ENCODE data around the gene PDE4D.
A peak's percentile ranks its signal among the peaks of the same experiment; 100 is the strongest.

Gene PDE4D

DNA sequence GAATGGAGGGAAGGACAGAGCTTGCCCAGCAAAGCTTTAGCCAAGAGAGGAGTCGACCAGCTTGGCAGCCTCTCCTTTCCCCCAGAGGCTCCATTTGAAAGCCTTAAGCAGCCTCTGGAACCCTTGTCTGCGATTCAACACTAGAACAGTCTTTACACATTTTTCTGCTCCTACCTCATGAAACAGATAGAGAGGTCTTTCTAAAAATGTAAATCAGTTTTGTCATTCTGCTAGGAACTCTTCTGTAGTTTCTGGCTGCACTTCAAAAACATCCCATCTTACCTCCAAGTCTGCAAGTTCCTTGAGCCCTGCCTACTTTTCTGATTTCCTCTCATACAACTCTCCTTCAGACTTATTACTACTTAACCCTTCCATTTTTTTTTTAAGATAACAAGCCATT lies 70.1 kb downstream of the PDE4D start:
- no peaks in the 10 kb centered on the region for H3K36me3 ChIP-seq
- no peak for TF ChIP-seq CTCF (IDR thresholded peaks at IDR 0.05; ENCODE audit: low read depth, low read length)
- H3K4me1 ChIP-seq = no peaks in the 10 kb centered on the region
- no peak for DNase-seq
- H3K9me3 ChIP-seq = no peaks in the 10 kb centered on the region; the same call in 1 of the 2 replicates
- H3K27me3 ChIP-seq = peaks cover 25% of the 10 kb centered on the region
- H3K4me3 ChIP-seq (ENCODE audit: low read depth, low read length) = no peak overlapping the region

DNA sequence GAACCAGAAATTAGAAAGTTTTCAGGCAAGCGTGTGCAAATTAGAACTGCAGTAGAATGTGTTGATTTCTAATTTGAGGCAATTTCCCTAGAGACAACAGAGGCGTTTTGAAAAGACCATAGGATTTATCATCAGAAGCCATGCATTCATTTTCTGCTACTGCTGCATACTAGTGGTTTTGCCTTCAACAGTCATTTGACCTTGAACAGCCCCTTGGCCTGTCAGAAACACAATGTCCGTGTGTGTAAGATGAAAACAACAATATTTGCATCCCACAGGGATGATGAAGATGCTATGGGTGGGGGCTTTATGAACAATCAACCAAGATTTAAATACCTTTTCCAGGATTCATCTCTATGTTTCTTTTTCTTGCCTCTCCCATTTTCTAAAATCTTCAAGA lies 73.7 kb downstream of the PDE4D start:
- no peak for TF ChIP-seq CTCF (IDR thresholded peaks at IDR 0.05; ENCODE audit: low read depth, low read length)
- no peak for DNase-seq
- peaks cover 25% of the 10 kb centered on the region for H3K27me3 ChIP-seq

DNA sequence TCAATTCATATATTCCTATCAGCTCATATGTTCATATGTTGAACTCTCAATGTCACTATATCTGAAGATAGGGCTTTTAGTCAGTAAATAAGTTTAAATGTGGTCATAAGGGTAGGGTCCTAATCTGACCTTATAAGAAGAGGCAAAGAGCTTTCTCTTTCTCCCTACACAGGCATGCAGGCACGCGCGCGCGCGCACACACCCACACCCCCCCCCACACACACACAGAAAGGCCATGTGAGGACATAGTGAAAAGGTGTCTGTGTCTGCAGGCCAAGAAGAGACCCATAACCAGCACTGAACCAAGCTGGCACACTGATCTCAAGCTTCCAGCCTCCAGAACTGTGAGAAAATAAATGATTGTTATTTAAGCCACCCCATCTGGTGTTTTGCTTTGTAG lies 76.0 kb downstream of the PDE4D start:
- no peak for DNase-seq
- no peaks in the 10 kb centered on the region for H3K36me3 ChIP-seq
- no peak overlapping the region for H3K4me3 ChIP-seq (ENCODE audit: low read depth, low read length)
- no peaks in the 10 kb centered on the region; the same call in 1 of the 2 replicates for H3K9me3 ChIP-seq
- TF ChIP-seq CTCF (IDR thresholded peaks at IDR 0.05; ENCODE audit: low read depth, low read length) = no peak
- peaks cover 2% of the 10 kb centered on the region; the same call in 1 of the 2 replicates for H3K4me1 ChIP-seq
- peaks cover 15% of the 10 kb centered on the region for H3K27me3 ChIP-seq

More for the DNA sequence above, 73.7 kb downstream of the PDE4D start:
- Histone ChIP-seq H3K4me3 (ENCODE audit: low read depth, low read length) (no peak overlapping the region), H3K4me1 (no peaks in the 10 kb centered on the region; the same call in 1 of the 2 replicates), H3K36me3 (no peaks in the 10 kb centered on the region), H3K9me3 (no peaks in the 10 kb centered on the region; the same call in 1 of the 2 replicates)

DNA sequence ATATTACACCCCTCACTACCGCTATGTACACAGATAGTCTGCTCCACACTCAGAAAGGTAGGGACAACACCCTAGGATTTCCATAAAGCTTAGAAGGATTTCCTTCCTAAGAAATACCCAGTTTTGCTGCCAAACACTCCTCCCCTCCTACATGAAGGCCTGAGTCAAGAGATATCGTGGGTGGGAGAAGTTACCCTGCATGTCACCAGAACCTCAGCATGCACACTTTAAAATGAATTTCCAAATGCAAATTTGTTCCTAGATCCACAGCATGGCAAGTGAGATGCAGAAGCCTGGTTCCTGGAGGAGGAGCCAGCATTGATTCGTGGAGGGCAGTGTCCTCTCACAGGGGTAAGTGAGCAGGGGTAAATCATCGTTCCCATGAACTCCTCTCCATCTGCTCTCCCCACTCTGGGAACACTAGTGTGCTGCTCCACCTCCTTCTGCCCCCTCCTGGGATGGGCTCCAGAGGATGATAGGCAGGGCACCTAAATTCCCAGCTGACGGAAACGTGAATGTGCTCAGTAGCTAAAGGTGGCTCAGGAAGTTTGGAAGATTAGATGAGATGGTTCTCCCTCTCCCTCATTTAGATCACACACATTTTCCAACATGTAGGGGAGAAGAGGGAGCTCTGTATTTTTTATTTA lies 76.7 kb downstream of the PDE4D start:
- Histone ChIP-seq H3K4me1 (peaks cover 2% of the 10 kb centered on the region; the same call in 1 of the 2 replicates), H3K4me3 (ENCODE audit: low read depth, low read length) (no peak overlapping the region), H3K27me3 (peaks cover 13% of the 10 kb centered on the region), H3K36me3 (no peaks in the 10 kb centered on the region), H3K9me3 (no peaks in the 10 kb centered on the region)
- no peak for DNase-seq
- no peak for TF ChIP-seq CTCF (IDR thresholded peaks at IDR 0.05; ENCODE audit: low read depth, low read length)

GRCh38 chr5:59814537-59814872 lies 79.0 kb downstream of the PDE4D start:
- TF ChIP-seq CTCF (IDR thresholded peaks at IDR 0.05; ENCODE audit: low read depth, low read length) = no peak
- H3K27me3 ChIP-seq = peaks cover 8% of the 10 kb centered on the region; the same call in 1 of the 2 replicates
- no peak for DNase-seq
- H3K4me3 ChIP-seq (ENCODE audit: low read depth, low read length) = no peak overlapping the region
- no peaks in the 10 kb centered on the region for H3K36me3 ChIP-seq
- peaks cover 2% of the 10 kb centered on the region; the same call in 1 of the 2 replicates for H3K4me1 ChIP-seq
- H3K9me3 ChIP-seq = no peaks in the 10 kb centered on the region

DNA sequence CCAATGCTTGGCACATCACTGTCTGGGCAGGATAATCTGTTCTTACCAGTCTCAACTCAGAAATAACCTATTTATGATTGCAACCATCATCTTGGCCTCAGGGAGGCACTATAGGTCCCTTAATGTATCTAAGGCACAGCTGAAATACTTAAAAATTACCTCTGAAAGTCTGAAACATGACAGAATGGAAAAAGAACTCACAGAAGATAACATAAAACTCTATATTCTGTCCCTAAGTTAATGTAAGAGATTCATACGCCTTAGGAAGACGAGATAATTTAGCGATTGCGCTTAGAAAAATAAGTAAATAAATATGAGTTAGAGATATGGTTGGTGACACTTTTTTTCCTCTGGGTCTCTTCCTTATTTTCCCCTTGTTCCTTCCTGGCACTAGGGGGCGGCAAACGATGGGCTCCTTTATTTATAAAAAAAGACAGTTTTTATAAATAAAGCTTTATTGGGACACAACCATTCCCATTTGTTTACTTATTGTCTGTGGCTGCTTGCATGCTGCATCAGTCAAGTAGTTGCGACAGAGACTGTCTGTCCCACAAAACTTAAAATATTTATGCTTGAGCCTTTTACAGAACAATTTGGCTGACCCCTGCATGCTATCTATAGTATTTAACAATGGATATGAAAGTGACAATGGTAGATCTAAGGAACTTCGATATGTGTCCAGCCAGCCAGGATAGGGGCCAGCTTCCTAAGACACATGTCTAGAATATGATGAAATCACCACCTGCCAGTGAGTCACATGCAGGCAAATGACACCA lies 79.6 kb downstream of the PDE4D start:
- Histone ChIP-seq H3K36me3 (no peaks in the 10 kb centered on the region), H3K4me3 (ENCODE audit: low read depth, low read length) (peak overlapping the region; percentile 25; the same call in 1 of the 2 replicates), H3K4me1 (peaks cover 2% of the 10 kb centered on the region; the same call in 1 of the 2 replicates), H3K9me3 (no peaks in the 10 kb centered on the region), H3K27me3 (peaks cover 8% of the 10 kb centered on the region; the same call in 1 of the 2 replicates)
- TF ChIP-seq CTCF (IDR thresholded peaks at IDR 0.05; ENCODE audit: low read depth, low read length) = peak; percentile 61
- DNase-seq = peak; percentile 57

Measured in BE2C (cell line).